HG03066 (cell line): Measurements from ENCODE around the gene HOXC5.

Source experiments
- ATAC-seq: cut with Tn5 transposase; IDR thresholded peaks from one replicate; pipeline ENCODE4 v1.9.1; 2021; ENCODE audit warnings: low read depth; ENCODE audit not compliant: unreplicated experiment

HOXC5 gene

DNA sequence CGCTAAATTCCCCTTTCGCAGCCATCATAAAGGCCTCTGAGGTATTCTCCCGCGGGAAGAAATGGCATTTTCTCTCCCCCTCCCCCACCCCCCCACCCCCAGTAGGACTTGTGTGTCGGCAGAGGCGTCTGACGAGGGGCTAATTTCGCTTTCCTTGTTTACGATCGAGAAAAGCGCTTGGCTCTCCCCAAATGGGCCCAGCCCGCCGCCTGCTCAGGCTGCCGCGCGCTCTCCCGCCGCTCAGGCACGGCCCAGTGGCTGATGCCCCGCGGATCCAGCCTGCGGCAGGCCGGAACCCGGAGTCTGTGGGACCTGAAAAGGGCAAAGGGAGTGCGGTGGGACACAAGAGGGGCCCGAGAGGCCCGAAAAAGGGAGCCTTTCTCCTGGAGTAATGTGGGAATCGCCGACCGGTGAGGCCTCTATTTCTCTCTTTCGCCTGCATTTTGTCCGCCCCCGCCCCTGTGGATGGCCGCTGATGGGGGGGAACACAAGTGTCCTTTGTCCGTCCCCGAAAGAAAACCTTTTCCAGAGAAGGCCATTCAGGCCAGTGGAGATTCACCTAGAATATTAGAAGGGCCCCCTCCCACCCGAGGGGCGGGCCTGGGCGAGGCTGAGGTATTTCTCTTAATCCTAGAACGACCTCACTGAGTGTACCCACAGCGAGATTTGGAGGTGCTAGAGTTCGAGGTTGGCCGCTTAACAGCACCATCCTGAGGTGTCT, 13.6 kb upstream of the HOXC5 start:
- no peak for ATAC-seq

DNA sequence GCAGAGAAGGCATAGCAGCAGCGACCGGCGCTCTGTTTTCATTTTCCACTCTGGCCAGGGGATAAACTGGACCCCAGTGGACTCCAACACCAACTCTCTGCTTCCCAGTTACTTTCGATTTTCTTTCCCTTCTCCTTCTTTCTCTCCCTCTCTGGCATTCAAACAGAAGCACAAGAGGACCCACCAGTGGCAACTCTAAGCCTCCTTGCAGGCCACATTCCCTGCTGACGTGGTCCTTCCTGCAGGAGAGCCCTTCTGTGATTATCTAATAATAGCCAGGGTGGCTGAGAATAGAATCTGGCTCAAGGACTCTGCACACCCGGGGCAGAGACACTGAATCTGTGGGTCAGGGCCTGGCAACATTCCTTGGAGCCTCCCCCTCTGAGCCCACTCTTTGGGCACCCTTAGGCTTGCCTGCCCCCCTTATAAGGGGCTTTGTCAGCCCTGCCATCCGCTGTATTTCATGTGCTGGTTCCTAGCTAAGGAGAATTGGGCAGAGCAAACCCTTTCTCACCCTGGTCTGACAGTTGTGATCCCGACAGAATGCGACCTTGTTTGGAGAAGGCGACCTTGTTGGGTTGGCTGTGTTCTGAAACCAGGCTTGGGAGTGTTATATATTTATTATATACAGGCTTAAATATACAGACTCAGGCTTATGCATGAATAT, 12.8 kb upstream of the HOXC5 start:
- no peak for ATAC-seq

DNA sequence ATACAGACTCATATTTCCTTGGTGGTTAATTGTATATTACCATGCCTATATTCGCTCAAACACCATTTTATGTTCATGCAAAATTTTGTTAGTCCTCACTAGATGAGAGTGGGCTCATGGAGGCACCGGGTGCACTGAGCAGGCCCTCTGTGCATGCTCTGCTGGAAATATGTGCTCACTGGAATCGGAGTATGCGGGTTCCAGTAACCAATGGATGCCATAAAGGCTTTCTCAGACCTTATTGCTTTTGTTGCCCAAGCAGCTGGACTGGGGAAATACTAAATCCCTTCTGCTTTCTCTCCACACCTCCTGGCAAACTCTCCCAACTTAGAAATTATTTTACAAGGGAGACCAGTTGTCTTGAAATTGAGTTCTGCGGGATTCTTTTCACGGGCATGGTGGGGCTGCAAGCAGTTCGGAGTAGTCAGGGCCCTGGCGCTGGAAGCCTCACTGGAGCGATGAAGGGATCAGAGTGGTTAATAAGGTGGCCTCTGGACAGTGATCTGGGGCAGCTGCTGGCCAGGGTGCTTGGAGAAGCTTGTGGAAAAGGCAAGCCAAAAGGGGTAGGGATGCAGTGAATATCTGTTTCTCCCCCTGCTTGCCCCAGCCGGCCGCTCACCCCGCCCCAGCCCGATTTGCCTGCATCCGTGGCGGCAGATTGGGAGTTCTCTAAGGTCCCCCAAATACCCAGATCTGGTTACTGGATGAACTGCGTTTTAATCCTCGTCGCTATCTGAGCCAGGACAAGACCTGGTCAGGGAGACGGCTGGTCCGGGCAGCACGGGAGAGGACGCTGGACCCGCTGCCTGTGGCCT, 12.1 kb upstream of the HOXC5 start:
- ATAC-seq = no peak

- ATAC-seq = no peak
Observed at GRCh38 chr12:54021432-54022013, 11.3 kb upstream of the HOXC5 start.

GRCh38 chr12:54022960-54023884, 9.6 kb upstream of the HOXC5 start:
- ATAC-seq = no peak

DNA sequence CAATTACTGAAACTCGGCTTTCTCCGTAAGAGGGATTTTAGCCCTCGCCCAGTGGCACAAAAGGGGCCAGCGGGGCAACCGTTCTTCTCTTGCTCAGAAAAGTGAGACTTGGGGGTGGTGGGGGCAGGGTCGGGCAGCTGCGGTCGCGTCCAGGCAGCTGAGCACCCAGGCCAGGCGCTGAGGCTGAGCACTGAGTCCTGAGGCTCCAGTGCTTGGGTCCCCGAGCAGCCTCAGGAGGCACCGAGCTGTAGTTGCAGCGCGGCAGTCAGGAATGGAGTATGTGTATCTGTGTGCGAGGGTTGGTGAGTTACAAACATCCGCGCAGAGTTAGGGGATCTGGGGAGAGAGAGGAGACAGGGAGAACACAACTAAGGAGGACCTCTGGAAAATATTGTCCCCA, 8.7 kb upstream of the HOXC5 start:
- ATAC-seq = no peak

DNA sequence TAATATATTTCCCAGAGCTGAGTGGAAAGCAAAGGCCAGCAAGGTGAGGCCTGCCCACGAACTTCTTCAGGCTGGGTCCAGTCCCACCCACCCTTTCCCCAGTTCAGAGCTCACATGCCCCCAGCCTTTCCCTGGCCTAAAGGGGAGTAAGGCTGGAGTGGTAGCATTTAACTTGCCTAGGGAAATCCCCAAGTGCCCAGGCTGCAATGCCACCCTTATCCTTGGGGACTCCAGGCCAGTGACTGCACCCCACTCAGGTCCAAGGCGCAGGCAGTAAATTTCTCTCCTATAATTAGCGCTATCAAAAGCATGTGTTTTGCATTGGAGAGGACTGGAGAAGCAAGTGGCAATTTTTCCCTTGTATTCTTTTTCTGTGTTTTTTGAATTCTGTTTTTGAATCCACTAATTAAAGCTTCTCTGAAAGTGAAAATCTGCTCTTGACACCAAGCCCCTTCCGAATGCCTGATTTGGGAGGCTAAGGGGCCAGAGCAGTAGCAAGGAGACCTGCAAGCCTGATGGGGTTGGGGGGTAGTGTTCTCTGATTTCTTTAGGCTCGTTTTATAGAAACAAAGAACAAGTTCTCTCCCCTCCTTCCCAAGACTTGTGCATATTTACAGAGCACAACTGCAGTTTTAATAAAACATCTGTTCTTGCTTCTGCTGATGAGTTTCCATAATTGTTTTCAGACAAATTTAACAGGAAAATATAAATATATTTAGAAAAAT, 8.1 kb upstream of the HOXC5 start:
- ATAC-seq = no peak

DNA sequence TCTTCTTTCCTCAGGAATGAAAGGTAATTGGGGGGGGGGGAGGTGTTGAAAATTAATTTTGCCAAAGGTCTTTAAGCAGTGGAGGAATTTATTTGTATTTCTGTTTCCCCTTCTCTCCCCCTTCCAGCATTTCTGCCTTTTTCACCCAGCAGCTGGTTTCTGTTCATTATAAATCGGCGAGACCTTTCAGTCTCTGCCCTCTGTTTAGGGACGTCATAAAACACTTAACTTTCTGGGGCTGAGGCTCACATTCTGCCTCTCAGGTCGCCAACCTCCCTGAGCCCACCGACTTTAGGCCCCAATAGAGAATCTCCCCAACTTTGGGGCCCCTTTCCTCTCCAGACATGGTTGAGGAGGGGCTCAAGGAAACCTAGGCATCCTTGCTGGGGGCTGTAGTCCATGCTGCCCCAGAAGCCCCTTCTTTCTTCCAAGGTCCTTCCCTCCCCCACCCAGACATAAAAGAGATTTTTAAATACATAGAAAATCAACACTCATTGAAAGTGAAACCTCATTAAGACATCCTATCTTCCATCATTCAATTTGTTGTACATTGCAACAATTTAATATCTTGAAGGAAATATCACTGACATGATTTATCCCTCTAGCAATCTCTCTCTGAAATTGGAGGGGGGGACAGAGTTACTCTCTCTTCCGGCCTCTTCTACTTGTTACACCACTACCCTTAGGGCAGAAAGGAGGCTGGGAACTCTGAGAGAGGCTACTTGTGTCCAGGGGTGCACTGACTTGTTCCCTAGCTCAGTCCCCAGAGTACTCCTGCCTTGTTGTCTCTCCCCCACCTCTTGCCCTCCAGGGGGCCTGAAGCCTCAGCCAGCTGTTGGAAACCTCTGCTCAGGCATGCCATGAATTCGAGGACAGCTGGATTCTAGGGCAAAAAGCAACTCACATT, 7.1 kb upstream of the HOXC5 start:
- no peak for ATAC-seq

DNA sequence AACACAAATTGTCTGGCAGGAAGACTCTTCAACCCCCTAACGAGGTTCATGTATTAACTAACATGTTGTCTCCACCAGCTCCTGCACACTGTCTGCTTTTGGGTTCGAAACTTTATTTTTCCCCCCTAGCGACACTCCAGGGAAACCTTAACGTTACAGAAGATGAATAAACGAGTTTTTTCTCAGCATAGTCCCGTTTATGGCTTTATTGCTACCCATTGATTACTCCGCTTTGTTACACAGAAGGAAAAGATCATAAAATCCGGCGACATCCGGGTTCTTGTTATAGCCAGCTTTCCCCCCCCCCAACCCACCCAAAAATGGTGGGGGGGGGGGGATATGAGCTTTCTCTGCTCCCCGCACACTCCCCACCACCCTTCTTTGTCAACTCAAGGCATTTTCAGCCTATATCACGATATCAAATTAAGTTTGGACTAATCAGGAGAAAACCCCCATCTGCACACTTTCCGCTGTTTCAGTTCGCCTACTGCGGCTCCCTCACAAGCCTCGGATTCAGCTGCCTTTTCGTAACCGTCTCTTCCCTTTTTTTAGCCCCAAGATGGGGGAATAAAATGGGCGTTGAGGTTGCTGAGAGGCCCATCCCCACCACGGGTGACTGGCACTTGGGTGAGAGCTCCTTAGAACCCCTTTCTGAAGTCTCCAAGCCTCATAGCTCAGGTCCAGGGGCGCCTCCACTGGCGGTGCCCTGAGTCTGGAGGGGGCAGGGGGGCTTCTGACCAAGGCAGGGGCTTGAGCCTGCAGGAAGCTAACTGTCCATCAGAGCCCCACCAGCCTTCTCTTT, 6.0 kb upstream of the HOXC5 start:
- no peak for ATAC-seq

DNA sequence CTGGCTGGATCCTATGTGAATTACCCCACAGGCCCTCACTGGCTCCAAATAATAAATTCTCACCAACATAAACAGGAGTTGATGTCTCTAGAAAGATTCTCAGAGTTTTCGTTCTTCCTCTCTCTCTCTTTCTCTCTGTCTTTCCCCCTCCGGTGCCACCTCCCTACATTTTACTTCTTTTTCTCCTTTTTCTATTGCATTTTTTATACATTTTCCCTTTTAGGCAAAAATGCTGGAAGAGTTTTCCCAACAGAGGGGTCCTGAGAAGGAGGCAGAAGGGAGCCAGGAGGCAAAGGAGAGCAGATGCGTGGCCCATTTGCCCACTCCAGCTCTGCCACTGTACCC, 5.4 kb upstream of the HOXC5 start:
- ATAC-seq = no peak

DNA sequence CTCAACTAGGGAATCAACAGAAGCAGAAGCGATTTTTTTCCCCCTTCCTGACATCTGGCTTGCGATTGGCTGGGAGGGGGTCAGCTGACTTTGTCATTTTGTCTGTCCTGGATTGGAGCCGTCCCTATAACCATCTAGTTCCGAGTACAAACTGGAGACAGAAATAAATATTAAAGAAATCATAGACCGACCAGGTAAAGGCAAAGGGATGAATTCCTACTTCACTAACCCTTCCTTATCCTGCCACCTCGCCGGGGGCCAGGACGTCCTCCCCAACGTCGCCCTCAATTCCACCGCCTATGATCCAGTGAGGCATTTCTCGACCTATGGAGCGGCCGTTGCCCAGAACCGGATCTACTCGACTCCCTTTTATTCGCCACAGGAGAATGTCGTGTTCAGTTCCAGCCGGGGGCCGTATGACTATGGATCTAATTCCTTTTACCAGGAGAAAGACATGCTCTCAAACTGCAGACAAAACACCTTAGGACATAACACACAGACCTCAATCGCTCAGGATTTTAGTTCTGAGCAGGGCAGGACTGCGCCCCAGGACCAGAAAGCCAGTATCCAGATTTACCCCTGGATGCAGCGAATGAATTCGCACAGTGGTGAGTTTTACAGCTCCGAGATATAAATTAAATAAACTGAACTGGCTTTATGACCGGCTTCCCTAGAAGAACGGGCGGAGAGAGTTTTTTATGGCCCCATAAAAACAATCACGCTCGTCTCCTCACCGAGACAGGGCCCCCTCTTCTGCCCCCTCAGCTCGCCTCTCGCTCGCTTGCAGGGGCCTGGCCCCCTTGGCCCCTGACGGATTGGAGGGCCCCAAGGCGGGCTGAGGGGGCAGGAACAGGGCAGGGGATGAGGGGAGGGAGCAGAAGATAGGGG, 4.3 kb upstream of the HOXC5 start, which contains the start of gene HOXC6:
HOXC6 (plus strand) TSS at position 127 of the 888 bp plus-strand sequence; CDS start at position 209, 82 bp downstream.
- ATAC-seq = no peak

- no peak for ATAC-seq
Observed at GRCh38 chr12:54029529-54030441, 3.1 kb upstream of the HOXC5 start.

GRCh38 chr12:54030442-54030801, 2.4 kb upstream of the HOXC5 start:
- ATAC-seq = no peak

DNA sequence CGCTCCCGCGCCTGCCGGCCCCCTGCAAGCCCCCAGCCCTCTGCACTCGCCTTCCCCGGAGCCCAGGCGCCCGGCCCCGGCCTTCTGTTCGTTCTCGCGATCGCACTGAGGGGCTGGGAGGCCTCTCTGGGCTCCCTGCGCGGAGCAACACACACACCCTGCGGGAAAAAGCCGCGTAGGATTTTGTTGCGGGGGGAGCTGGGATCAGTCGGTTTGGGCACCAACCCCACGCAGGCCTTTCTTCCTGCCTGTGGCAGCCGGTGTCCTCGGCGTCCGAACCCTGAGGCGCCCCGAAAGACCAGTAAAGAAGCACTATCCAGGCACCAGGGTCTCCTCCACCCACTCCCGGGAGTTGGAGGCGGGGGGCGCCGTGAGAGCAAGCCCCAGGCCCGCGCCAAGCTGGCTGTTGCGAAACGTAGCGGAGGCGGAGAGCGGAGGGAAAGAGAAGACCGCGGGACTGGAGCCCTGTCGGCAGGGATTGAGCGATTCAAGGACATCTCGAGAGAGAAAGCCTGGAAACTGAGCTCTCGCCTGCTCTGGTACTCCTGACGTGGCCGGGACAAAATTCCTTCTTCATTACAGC, 1.9 kb upstream of the HOXC5 start:
- ATAC-seq = no peak

DNA sequence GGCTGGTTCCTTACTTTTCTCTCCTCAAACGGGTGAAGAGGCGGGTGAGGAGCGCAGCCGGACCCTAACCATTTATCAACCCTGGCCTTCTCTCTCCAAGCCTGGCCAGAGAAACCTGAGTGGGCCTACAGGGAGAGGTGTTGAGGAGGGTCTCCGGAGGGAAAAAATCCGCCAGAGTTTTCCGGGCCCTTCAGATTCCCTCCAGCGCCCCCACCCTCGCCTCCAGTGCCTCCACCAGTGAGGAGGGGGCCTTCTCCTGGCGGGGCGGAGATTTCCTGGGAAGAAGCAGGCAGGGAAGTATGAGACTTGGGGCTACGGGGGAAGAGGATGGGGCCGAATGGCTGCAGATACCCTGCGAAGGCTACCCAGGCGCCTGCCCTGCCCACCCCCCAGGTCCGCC, 1.4 kb upstream of the HOXC5 start:
- ATAC-seq = no peak
